Thyroid gland (tissue), 4 donors: ENCODE measurements around the gene FAAP100. TPM values are rescaled to one million over a fixed set of nuclear protein-coding genes. Genes with fewer than 3 reads are reported as not detected.

Experiments
- DNase-seq, 2 donors: peaks; one replicate each; pipeline ENCODE4 v3.0.0-alpha.2; 2019
- H3K27ac ChIP-seq, 3 donors: fragments of 200-600 bp; sonication (generic); 1 replicate in 2 of 3; 2 replicates in 1 of 3; pipeline ENCODE4 v1.5.1; 2016 to 2019; ENCODE audit warnings: mild to moderate bottlenecking in 1 of 3, moderate library complexity in 1 of 3
- H3K27me3 ChIP-seq: fragments of 200-600 bp; sonication (generic); one replicate; pipeline ENCODE4 v1.5.1; 2019
- H3K36me3 ChIP-seq, 2 donors: fragments of 200-600 bp; sonication (generic); one replicate each; pipeline ENCODE4 v1.5.1; 2016 to 2019
- H3K4me1 ChIP-seq, 2 donors: fragments of 200-600 bp; sonication (generic); one replicate each; pipeline ENCODE4 v1.5.1; 2017 to 2019
- H3K4me3 ChIP-seq, 3 donors: fragments of 200-600 bp; sonication (generic); replicated peaks in 1 of 3; 1 replicate in 2 of 3; 2 replicates in 1 of 3; pipeline ENCODE4 v1.5.1; 2016; ENCODE audit warnings: mild to moderate bottlenecking in 1 of 3
- H3K9me3 ChIP-seq: fragments of 200-600 bp; sonication (generic); one replicate; pipeline ENCODE4 v1.5.1; 2017
- POLR2A ChIP-seq, 2 donors: fragments of 450-650 bp; IDR thresholded peaks; one replicate each; pipeline ENCODE4 v1.6.1; 2017; ENCODE audit warnings: antibody characterized with exemption in 2 of 2, mild to moderate bottlenecking in 2 of 2, moderate library complexity in 1 of 2
- WGBS, 2 donors: methylation state at CpG; one replicate each; pipeline ENCODE4 v1.1.5; 2017; 5-methylcytosine and 5-hydroxymethylcytosine counted together
- intact Hi-C: fragments of 100-400 bp; cut with DNase I; formaldehyde crosslinking; loops from one replicate; pipeline ENCODE4 v1.15.1; 2023
- total RNA-seq, 4 donors: library from RNA; depleted of rRNA; stranded (reverse); fragments of >200 nt; gene quantifications; one replicate each; pipeline ENCODE4 v1.2.3, GENCODE V29; 2016
- TF ChIP-seq, protein P1 (sequence below), 6 experiments: fragments of 200-600 bp in 3 of 6; fragments of 450-650 bp in 3 of 6; sonication (generic) in 3 of 6; IDR thresholded peaks; one replicate each; pipeline ENCODE4 v1.5.1; 2016 to 2019; ENCODE audit warnings: antibody characterized with exemption in 6 of 6, mild to moderate bottlenecking in 2 of 6, inconsistent platforms in 1 of 6, moderate library complexity in 1 of 6

FAAP100 gene
- total RNA-seq, 4 donors from 2014 or later, result 24.1 to 35.2 (median 31.0) TPM

GRCh38 chr17:81542431-81543338 lies 9.5 kb downstream of the FAAP100 start:
- Histone ChIP-seq H3K9me3 (no peaks in the 10 kb centered on the region), H3K36me3 (peaks cover 20 to 35% of the 10 kb centered on the region in 2 donors), H3K4me1 (peaks cover 0 to 2% of the 10 kb centered on the region in 2 donors), H3K27ac (no peak overlapping the region), H3K4me3 (no peak overlapping the region), H3K27me3 (no peaks in the 10 kb centered on the region)
- intact Hi-C loops, result loop anchor here (10.0 kb wide), 1 partner anchor 62 kb away; no protein-coding TSS in a partner anchor
- no peak for DNase-seq
- WGBS, 2 donors, result 90 to 92% methylated on average over 10 to 12 of the region's 15 CpGs
- TF ChIP-seq, protein P1, sequence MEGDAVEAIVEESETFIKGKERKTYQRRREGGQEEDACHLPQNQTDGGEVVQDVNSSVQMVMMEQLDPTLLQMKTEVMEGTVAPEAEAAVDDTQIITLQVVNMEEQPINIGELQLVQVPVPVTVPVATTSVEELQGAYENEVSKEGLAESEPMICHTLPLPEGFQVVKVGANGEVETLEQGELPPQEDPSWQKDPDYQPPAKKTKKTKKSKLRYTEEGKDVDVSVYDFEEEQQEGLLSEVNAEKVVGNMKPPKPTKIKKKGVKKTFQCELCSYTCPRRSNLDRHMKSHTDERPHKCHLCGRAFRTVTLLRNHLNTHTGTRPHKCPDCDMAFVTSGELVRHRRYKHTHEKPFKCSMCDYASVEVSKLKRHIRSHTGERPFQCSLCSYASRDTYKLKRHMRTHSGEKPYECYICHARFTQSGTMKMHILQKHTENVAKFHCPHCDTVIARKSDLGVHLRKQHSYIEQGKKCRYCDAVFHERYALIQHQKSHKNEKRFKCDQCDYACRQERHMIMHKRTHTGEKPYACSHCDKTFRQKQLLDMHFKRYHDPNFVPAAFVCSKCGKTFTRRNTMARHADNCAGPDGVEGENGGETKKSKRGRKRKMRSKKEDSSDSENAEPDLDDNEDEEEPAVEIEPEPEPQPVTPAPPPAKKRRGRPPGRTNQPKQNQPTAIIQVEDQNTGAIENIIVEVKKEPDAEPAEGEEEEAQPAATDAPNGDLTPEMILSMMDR (IDR thresholded peaks at IDR 0.05), result no peak
- no peak for TF ChIP-seq POLR2A (IDR thresholded peaks at IDR 0.05)

DNA sequence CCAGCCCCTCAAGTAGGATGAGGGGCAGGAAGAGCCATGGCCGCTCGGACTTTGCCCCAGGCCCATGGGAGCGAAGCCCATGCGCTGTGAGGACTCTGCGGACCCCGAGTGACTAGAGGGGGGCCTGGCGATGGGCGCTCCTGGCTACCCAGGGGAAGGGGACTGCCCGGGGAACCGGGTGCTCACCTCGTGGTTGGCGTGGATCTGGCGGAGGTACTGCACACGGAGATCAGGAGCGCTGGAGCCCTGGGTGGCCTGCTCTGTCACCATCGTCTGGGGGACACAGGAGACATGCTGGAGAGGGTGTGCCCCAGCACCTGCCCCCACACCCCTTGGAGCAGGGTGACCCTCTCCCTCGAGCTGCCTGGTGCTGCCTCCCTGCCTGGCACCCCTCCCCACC lies 11.0 kb downstream of the FAAP100 start:
- H3K4me3 ChIP-seq, result no peak overlapping the region
- no peaks in the 10 kb centered on the region for H3K27me3 ChIP-seq
- no peak for DNase-seq
- peaks cover 0 to 11% of the 10 kb centered on the region in 2 donors for H3K4me1 ChIP-seq
- 88 to 90% methylated on average over 6 to 17 of the region's 17 CpGs for WGBS, 2 donors
- no peaks in the 10 kb centered on the region for H3K9me3 ChIP-seq
- H3K27ac ChIP-seq, result no peak overlapping the region
- intact Hi-C loops, result loop anchor here (10.0 kb wide), 1 partner anchor 64 kb away; no protein-coding TSS in a partner anchor
- H3K36me3 ChIP-seq, result peaks cover 13 to 28% of the 10 kb centered on the region in 2 donors
- no peak for TF ChIP-seq POLR2A (IDR thresholded peaks at IDR 0.05)
- TF ChIP-seq, protein P1 (IDR thresholded peaks at IDR 0.05), result no peak

DNA sequence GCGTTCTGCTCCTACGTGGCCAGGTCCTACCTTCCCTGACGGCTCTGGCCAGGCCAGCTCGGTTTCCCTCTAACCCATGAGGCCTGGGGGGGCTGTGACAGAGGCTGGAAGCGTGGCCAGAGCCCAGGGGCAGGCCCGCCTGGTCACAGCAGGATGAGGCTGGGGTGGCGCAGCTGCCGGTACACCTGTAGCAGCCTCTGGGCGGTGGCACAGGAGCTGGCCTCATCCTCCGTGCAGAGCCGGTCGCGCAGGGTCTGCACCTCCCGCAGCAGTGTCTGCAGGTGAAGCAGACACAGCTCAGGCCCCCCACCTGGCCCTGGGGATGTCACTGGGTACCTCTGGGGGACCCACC lies 11.5 kb downstream of the FAAP100 start:
- H3K4me1 ChIP-seq, result peaks cover 0 to 11% of the 10 kb centered on the region in 2 donors
- TF ChIP-seq, protein P1 (IDR thresholded peaks at IDR 0.05), result no peak
- TF ChIP-seq POLR2A (IDR thresholded peaks at IDR 0.05), result no peak
- no peaks in the 10 kb centered on the region for H3K27me3 ChIP-seq
- DNase-seq, result no peak
- H3K4me3 ChIP-seq, result no peak overlapping the region
- intact Hi-C loops, result loop anchor here (10.0 kb wide), 1 partner anchor 64 kb away; no protein-coding TSS in a partner anchor
- H3K36me3 ChIP-seq, result peaks cover 10 to 28% of the 10 kb centered on the region in 2 donors
- WGBS, 2 donors, result 82 to 93% methylated on average over 2 to 14 of the region's 14 CpGs
- no peak overlapping the region for H3K27ac ChIP-seq
- no peaks in the 10 kb centered on the region for H3K9me3 ChIP-seq

DNA sequence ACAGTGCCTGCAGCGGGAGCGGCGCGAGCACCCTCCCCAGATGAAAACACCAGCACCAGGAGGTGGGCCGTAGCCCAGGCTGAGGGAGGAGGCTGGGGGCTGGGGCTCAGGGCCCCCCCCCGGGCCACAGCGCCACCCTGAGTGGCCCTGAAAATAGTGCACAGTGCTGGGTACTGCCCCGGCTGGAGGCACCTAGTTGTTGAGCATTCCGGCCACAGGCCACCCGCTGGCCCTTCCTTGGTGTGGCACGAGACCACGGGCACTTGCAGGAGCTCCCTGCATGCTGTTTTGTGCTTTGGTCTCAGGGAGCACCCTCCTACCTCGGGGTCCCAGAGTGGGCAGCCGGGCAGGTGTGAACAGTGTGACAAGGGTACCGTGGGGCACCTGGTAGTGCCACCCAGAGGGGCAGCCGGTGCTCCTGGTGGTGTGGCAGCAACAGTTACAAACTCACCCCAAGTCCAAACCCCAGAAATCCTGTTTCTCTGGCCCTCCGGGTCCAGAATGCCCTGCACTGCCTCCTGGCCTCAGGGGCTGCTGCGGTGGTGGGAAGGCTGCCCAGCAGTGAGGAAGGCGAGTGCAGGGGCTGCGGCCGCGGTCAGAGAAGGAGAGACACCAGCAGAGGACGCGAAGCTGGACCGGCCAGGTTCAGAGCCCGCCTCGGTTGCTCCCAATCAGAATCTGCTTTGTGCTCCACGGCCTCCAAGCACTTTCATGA lies 12.0 kb downstream of the FAAP100 start:
- TF ChIP-seq POLR2A (IDR thresholded peaks at IDR 0.05), result no peak
- TF ChIP-seq, protein P1 (IDR thresholded peaks at IDR 0.05), result no peak
- Histone ChIP-seq H3K4me1 (peaks cover 0 to 11% of the 10 kb centered on the region in 2 donors), H3K9me3 (no peaks in the 10 kb centered on the region), H3K27ac (no peak overlapping the region), H3K27me3 (no peaks in the 10 kb centered on the region), H3K36me3 (peaks cover 10 to 25% of the 10 kb centered on the region in 2 donors), H3K4me3 (no peak overlapping the region)
- 95% methylated on average over 17 to 21 of the region's 28 CpGs for WGBS, 2 donors
- no peak for DNase-seq
- intact Hi-C loops, result loop anchor here (10.0 kb wide), 1 partner anchor 65 kb away; no protein-coding TSS in a partner anchor
